Measurements from ENCODE around the gene POLH.
A peak's percentile ranks its signal among the peaks of the same experiment; 100 is the strongest.

POLH gene

GRCh38 chr6:43604174-43604573 lies 28.2 kb downstream of the POLH start:
- H3K4me3 ChIP-seq (ENCODE audit: low read depth, low read length) = no peak overlapping the region
- in situ Hi-C loops (cut with HindIII; ENCODE audit: low sequenced_read_pairs) = no loop called here
- TF ChIP-seq CTCF (IDR thresholded peaks at IDR 0.05; ENCODE audit: low read depth, low read length) = no peak
- DNase-seq (ENCODE audit: low read depth, low spot score) = peak; percentile 84

- DNase-seq (ENCODE audit: low read depth, low spot score) = no peak
- no peak for TF ChIP-seq CTCF (IDR thresholded peaks at IDR 0.05; ENCODE audit: low read depth, low read length)
- in situ Hi-C loops (cut with HindIII; ENCODE audit: low sequenced_read_pairs) = no loop called here
- H3K4me3 ChIP-seq (ENCODE audit: low read depth, low read length) = no peak overlapping the region
Observed at GRCh38 chr6:43606019-43606418, 30.0 kb downstream of the POLH start.

- peak; percentile 85 for TF ChIP-seq CTCF (IDR thresholded peaks at IDR 0.05; ENCODE audit: low read depth, low read length)
- peak; percentile 84 for DNase-seq (ENCODE audit: low read depth, low spot score)
- in situ Hi-C loops (cut with HindIII; ENCODE audit: low sequenced_read_pairs) = no loop called here
- no peak overlapping the region for H3K4me3 ChIP-seq (ENCODE audit: low read depth, low read length)
Observed at GRCh38 chr6:43608310-43608763, 32.4 kb downstream of the POLH start.

GRCh38 chr6:43608807-43609206 lies 32.8 kb downstream of the POLH start:
- TF ChIP-seq CTCF (IDR thresholded peaks at IDR 0.05; ENCODE audit: low read depth, low read length) = no peak
- DNase-seq (ENCODE audit: low read depth, low spot score) = no peak
- in situ Hi-C loops (cut with HindIII; ENCODE audit: low sequenced_read_pairs) = no loop called here
- no peak overlapping the region for H3K4me3 ChIP-seq (ENCODE audit: low read depth, low read length)

GRCh38 chr6:43609402-43609801 lies 33.4 kb downstream of the POLH start:
- in situ Hi-C loops (cut with HindIII; ENCODE audit: low sequenced_read_pairs) = no loop called here
- TF ChIP-seq CTCF (IDR thresholded peaks at IDR 0.05; ENCODE audit: low read depth, low read length) = no peak
- DNase-seq (ENCODE audit: low read depth, low spot score) = no peak
- no peak overlapping the region for H3K4me3 ChIP-seq (ENCODE audit: low read depth, low read length)

GRCh38 chr6:43610431-43610830 lies 34.4 kb downstream of the POLH start:
- TF ChIP-seq CTCF (IDR thresholded peaks at IDR 0.05; ENCODE audit: low read depth, low read length) = no peak
- no peak overlapping the region for H3K4me3 ChIP-seq (ENCODE audit: low read depth, low read length)
- in situ Hi-C loops (cut with HindIII; ENCODE audit: low sequenced_read_pairs) = no loop called here
- no peak for DNase-seq (ENCODE audit: low read depth, low spot score)
